Stomach (tissue), 4 donors: ENCODE results near the gene DEGS1.

Source experiments
- EP300 ChIP-seq: sonication (generic); formaldehyde crosslinking; IDR thresholded peaks from one replicate; pipeline ENCODE4 v1.6.1; 2017; ENCODE audit warnings: antibody characterized with exemption
- TF ChIP-seq, protein P1 (sequence below), 7 experiments: fragments of 450-650 bp in 4 of 7; fragments of 200-600 bp in 3 of 7; sonication (generic) in 3 of 7; IDR thresholded peaks; one replicate each; pipeline ENCODE4 v1.5.1; 2016 to 2019; ENCODE audit warnings: antibody characterized with exemption in 7 of 7, control low read depth in 2 of 7, mild to moderate bottlenecking in 1 of 7

DNA sequence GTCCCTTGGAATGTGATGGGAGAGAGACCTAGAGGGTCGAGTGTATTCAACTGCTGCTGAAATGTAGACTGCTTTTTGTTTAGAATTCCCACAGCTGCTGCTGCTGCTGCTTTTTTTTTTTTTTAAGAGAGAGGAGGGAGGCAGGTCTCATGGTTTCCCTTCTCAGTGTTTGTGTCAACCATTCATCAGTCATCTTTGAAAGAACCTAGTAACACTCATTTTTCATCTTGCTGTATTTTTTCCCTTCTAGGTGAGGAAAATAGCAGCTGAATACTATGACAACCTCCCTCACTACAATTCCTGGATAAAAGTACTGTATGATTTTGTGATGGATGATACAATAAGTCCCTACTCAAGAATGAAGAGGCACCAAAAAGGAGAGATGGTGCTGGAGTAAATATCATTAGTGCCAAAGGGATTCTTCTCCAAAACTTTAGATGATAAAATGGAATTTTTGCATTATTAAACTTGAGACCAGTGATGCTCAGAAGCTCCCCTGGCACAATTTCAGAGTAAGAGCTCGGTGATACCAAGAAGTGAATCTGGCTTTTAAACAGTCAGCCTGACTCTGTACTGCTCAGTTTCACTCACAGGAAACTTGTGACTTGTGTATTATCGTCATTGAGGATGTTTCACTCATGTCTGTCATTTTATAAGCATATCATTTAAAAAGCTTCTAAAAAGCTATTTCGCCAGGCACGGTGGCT is 9.2 kb downstream of the DEGS1 start:
- TF ChIP-seq, protein P1, sequence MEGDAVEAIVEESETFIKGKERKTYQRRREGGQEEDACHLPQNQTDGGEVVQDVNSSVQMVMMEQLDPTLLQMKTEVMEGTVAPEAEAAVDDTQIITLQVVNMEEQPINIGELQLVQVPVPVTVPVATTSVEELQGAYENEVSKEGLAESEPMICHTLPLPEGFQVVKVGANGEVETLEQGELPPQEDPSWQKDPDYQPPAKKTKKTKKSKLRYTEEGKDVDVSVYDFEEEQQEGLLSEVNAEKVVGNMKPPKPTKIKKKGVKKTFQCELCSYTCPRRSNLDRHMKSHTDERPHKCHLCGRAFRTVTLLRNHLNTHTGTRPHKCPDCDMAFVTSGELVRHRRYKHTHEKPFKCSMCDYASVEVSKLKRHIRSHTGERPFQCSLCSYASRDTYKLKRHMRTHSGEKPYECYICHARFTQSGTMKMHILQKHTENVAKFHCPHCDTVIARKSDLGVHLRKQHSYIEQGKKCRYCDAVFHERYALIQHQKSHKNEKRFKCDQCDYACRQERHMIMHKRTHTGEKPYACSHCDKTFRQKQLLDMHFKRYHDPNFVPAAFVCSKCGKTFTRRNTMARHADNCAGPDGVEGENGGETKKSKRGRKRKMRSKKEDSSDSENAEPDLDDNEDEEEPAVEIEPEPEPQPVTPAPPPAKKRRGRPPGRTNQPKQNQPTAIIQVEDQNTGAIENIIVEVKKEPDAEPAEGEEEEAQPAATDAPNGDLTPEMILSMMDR (IDR thresholded peaks at IDR 0.05) = no peak
- no peak for TF ChIP-seq EP300
